WTC11 (cell line): ENCODE results near the gene CDC16. TPM values are rescaled to one million over a fixed set of nuclear protein-coding genes. Genes with fewer than 3 reads are reported as not detected.

ENCODE experiments used
- ATAC-seq: fragments of 200-7000 bp; cut with Tn5 transposase; 2 replicates; pipeline ENCODE4 v1.10.0; 2021; ENCODE audit warnings: mild to moderate bottlenecking, moderate library complexity
- CTCF ChIA-PET: fragments of 300-600 bp; sonication (Branson Sonifier 250); formaldehyde crosslinking; loops from one replicate; lab custom pipeline; 2021; ENCODE audit warnings: antibody characterized with exemption; lab: Charles Lee
- POLR2A ChIA-PET: fragments of 350-600 bp; sonication (Branson Sonifier 250); formaldehyde crosslinking; loops from one replicate; lab custom pipeline; 2021; ENCODE audit warnings: antibody characterized with exemption; lab: Charles Lee
- DNase-seq: peaks from one replicate; pipeline ENCODE4 v3.0.0; 2021; ENCODE audit warnings: low spot score
- H3K27ac Mint-ChIP-seq: 2 replicates; pipeline ENCODE4 v1.8.0; 2021; ENCODE audit warnings: mixed read lengths
- H3K27me3 Mint-ChIP-seq: 2 replicates; pipeline ENCODE4 v1.8.0; 2021; ENCODE audit warnings: low read depth, mild to moderate bottlenecking, moderate library complexity, mixed read lengths
- H3K36me3 Mint-ChIP-seq: 2 replicates; pipeline ENCODE4 v1.8.0; 2021; ENCODE audit warnings: mixed read lengths
- H3K4me1 Mint-ChIP-seq: 2 replicates; pipeline ENCODE4 v1.8.0; 2022; ENCODE audit warnings: mixed read lengths
- H3K4me3 Mint-ChIP-seq: 2 replicates; pipeline ENCODE4 v1.8.0; 2021; ENCODE audit warnings: mild to moderate bottlenecking, moderate library complexity, mixed read lengths
- H3K9me3 Mint-ChIP-seq: 2 replicates; pipeline ENCODE4 v1.8.0; 2021; ENCODE audit warnings: mixed read lengths
- ATF1 ChIP-seq: sonication (generic); formaldehyde crosslinking; IDR thresholded peaks from 2 replicates; pipeline ENCODE4 v1.8.1; 2023; ENCODE audit warnings: mild to moderate bottlenecking, moderate library complexity, missing genetic modification reagents
- ATF2 ChIP-seq: sonication (generic); formaldehyde crosslinking; IDR thresholded peaks from 2 replicates; pipeline ENCODE4 v1.8.1; 2022; ENCODE audit warnings: low read depth, missing genetic modification reagents, borderline replicate concordance
- CBFB ChIP-seq: sonication (generic); formaldehyde crosslinking; IDR thresholded peaks from 2 replicates; pipeline ENCODE4 v1.8.1; 2022; ENCODE audit warnings: mild to moderate bottlenecking, low read depth, missing genetic modification reagents
- MXD4 ChIP-seq: fragments of 250-450 bp; sonication (Bioruptor Pico); IDR thresholded peaks from 2 replicates; pipeline ENCODE4 v1.8.0; 2021; ENCODE audit warnings: mild to moderate bottlenecking, moderate library complexity, borderline replicate concordance
- RORB ChIP-seq: fragments of 250-450 bp; sonication (Bioruptor Pico); IDR thresholded peaks from 2 replicates; pipeline ENCODE4 v1.9.0; 2021; ENCODE audit warnings: mild to moderate bottlenecking
- SMAD3 ChIP-seq: sonication (generic); formaldehyde crosslinking; IDR thresholded peaks from 2 replicates; pipeline ENCODE4 v1.8.0; 2022; ENCODE audit warnings: missing genetic modification reagents, mild to moderate bottlenecking, borderline replicate concordance
- ZMAT4 ChIP-seq: fragments of 250-450 bp; sonication (Bioruptor Pico); IDR thresholded peaks from 2 replicates; pipeline ENCODE4 v1.9.0; 2021; ENCODE audit warnings: mild to moderate bottlenecking
- ZNF281 ChIP-seq: sonication (generic); formaldehyde crosslinking; IDR thresholded peaks from 2 replicates; pipeline ENCODE4 v1.8.0; 2023; ENCODE audit warnings: mild to moderate bottlenecking, missing genetic modification reagents
- ZNF416 ChIP-seq: fragments of 250-450 bp; sonication (Bioruptor Pico); IDR thresholded peaks from 2 replicates; pipeline ENCODE4 v1.9.0; 2021; ENCODE audit warnings: mild to moderate bottlenecking, inconsistent platforms
- ZNF423 ChIP-seq: fragments of 250-450 bp; sonication (Bioruptor Pico); IDR thresholded peaks from 2 replicates; pipeline ENCODE4 v2.1.2; 2022; ENCODE audit warnings: mild to moderate bottlenecking, moderate library complexity
- total RNA-seq: library from RNA; stranded (reverse); gene quantifications from 3 replicates; pipeline ENCODE4 v1.2.3, GENCODE V29; 2021
- TF ChIP-seq, protein P1 (sequence below): fragments of 250-450 bp; sonication (Bioruptor Pico); IDR thresholded peaks from 2 replicates; pipeline ENCODE4 v2.1.2; 2022; ENCODE audit warnings: mild to moderate bottlenecking, moderate library complexity
- TF ChIP-seq, protein P2 (sequence below): fragments of 250-450 bp; sonication (Bioruptor Pico); IDR thresholded peaks from 2 replicates; pipeline ENCODE4 v1.9.0; 2021; ENCODE audit warnings: mild to moderate bottlenecking
- TF ChIP-seq, protein P3 (sequence below): fragments of 250-450 bp; sonication (Bioruptor Pico); IDR thresholded peaks from 2 replicates; pipeline ENCODE4 v1.9.0; 2021; ENCODE audit warnings: mild to moderate bottlenecking, borderline replicate concordance
- TF ChIP-seq, protein P4 (sequence below): sonication (generic); formaldehyde crosslinking; IDR thresholded peaks from 2 replicates; pipeline ENCODE4 v1.8.0; 2022; ENCODE audit warnings: mild to moderate bottlenecking, missing genetic modification reagents

The CDC16 gene
- total RNA-seq, 1 experiment from 2014 or later: 73.5 TPM

DNA sequence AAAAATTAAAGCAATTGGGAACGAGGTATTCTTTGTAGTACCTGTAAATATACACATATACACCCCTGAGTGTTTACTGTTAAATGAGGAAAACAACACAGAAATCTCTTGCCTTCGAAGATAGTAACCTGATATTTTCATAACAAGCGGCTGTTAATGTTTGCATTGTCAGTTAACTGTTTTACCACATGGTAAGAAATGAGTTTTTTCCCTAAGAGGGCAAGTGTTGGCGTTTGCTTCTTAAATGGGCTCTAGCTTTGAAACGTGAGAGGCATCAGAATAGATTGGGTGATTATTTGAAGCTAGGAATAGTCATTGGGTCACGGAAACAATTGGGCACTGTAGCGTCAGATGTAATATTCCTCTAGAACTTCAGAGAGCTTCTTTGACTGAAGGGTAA lies 24.7 kb downstream of the CDC16 start (continued):
- TF ChIP-seq ATF2 (CRISPR knock-in tag) (no peak), ZNF281 (CRISPR knock-in tag) (no peak), ATF1 (no peak), CBFB (CRISPR knock-in tag) (no peak), RORB (no peak), ZNF416 (no peak)
- TF ChIP-seq, protein P1, sequence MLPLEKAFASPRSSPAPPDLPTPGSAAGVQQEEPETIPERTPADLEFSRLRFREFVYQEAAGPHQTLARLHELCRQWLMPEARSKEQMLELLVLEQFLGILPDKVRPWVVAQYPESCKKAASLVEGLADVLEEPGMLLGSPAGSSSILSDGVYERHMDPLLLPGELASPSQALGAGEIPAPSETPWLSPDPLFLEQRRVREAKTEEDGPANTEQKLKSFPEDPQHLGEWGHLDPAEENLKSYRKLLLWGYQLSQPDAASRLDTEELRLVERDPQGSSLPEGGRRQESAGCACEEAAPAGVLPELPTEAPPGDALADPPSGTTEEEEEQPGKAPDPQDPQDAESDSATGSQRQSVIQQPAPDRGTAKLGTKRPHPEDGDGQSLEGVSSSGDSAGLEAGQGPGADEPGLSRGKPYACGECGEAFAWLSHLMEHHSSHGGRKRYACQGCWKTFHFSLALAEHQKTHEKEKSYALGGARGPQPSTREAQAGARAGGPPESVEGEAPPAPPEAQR (CRISPR knock-in tag): no peak
- TF ChIP-seq, protein P2, sequence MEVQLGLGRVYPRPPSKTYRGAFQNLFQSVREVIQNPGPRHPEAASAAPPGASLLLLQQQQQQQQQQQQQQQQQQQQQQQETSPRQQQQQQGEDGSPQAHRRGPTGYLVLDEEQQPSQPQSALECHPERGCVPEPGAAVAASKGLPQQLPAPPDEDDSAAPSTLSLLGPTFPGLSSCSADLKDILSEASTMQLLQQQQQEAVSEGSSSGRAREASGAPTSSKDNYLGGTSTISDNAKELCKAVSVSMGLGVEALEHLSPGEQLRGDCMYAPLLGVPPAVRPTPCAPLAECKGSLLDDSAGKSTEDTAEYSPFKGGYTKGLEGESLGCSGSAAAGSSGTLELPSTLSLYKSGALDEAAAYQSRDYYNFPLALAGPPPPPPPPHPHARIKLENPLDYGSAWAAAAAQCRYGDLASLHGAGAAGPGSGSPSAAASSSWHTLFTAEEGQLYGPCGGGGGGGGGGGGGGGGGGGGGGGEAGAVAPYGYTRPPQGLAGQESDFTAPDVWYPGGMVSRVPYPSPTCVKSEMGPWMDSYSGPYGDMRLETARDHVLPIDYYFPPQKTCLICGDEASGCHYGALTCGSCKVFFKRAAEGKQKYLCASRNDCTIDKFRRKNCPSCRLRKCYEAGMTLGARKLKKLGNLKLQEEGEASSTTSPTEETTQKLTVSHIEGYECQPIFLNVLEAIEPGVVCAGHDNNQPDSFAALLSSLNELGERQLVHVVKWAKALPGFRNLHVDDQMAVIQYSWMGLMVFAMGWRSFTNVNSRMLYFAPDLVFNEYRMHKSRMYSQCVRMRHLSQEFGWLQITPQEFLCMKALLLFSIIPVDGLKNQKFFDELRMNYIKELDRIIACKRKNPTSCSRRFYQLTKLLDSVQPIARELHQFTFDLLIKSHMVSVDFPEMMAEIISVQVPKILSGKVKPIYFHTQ (CRISPR knock-in tag): no peak

GRCh38 chr13:114259974-114260373 lies 25.3 kb downstream of the CDC16 start:
- Mint-ChIP-seq H3K27ac (peak overlapping the region; percentile 44; the same call in 1 of the 2 replicates), H3K27me3 (no peaks in the 10 kb centered on the region), H3K9me3 (no peaks in the 10 kb centered on the region), H3K4me1 (peaks cover 36% of the 10 kb centered on the region), H3K4me3 (no peak overlapping the region), H3K36me3 (peaks cover 67% of the 10 kb centered on the region)
- ATAC-seq (no peak), DNase-seq (no peak)
- POLR2A ChIA-PET: no interaction called here
- CTCF ChIA-PET: no interaction called here
- no peak for TF ChIP-seq ZNF423 (CRISPR knock-in tag)
- TF ChIP-seq MXD4 (CRISPR knock-in tag): no peak
- no peak for TF ChIP-seq CBFB (CRISPR knock-in tag)
- TF ChIP-seq, protein P2 (CRISPR knock-in tag): no peak
- no peak for TF ChIP-seq SMAD3 (CRISPR knock-in tag)
- TF ChIP-seq, protein P3, sequence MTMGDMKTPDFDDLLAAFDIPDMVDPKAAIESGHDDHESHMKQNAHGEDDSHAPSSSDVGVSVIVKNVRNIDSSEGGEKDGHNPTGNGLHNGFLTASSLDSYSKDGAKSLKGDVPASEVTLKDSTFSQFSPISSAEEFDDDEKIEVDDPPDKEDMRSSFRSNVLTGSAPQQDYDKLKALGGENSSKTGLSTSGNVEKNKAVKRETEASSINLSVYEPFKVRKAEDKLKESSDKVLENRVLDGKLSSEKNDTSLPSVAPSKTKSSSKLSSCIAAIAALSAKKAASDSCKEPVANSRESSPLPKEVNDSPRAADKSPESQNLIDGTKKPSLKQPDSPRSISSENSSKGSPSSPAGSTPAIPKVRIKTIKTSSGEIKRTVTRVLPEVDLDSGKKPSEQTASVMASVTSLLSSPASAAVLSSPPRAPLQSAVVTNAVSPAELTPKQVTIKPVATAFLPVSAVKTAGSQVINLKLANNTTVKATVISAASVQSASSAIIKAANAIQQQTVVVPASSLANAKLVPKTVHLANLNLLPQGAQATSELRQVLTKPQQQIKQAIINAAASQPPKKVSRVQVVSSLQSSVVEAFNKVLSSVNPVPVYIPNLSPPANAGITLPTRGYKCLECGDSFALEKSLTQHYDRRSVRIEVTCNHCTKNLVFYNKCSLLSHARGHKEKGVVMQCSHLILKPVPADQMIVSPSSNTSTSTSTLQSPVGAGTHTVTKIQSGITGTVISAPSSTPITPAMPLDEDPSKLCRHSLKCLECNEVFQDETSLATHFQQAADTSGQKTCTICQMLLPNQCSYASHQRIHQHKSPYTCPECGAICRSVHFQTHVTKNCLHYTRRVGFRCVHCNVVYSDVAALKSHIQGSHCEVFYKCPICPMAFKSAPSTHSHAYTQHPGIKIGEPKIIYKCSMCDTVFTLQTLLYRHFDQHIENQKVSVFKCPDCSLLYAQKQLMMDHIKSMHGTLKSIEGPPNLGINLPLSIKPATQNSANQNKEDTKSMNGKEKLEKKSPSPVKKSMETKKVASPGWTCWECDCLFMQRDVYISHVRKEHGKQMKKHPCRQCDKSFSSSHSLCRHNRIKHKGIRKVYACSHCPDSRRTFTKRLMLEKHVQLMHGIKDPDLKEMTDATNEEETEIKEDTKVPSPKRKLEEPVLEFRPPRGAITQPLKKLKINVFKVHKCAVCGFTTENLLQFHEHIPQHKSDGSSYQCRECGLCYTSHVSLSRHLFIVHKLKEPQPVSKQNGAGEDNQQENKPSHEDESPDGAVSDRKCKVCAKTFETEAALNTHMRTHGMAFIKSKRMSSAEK (CRISPR knock-in tag): no peak
- no peak for TF ChIP-seq ZMAT4 (CRISPR knock-in tag)
- TF ChIP-seq, protein P4, sequence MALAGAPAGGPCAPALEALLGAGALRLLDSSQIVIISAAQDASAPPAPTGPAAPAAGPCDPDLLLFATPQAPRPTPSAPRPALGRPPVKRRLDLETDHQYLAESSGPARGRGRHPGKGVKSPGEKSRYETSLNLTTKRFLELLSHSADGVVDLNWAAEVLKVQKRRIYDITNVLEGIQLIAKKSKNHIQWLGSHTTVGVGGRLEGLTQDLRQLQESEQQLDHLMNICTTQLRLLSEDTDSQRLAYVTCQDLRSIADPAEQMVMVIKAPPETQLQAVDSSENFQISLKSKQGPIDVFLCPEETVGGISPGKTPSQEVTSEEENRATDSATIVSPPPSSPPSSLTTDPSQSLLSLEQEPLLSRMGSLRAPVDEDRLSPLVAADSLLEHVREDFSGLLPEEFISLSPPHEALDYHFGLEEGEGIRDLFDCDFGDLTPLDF (CRISPR knock-in tag): no peak
